Kidney epithelial cell (primary cell): ENCODE results near the gene APOD. TPM values are rescaled to one million over a fixed set of nuclear protein-coding genes. Genes with fewer than 3 reads are reported as not detected.

Experiments
- DNase-seq: peaks from one replicate; pipeline ENCODE4 v3.0.0-alpha.2; 2010; ENCODE audit warnings: low read depth
- H3K27me3 ChIP-seq: 2 replicates; pipeline ENCODE4 v1.6.0; 2011; ENCODE audit warnings: low read length; ENCODE audit not compliant: control insufficient read depth, insufficient read depth
- H3K36me3 ChIP-seq: 2 replicates; pipeline ENCODE4 v1.5.1; 2011; ENCODE audit warnings: low read length; ENCODE audit not compliant: control insufficient read depth, insufficient read depth
- H3K4me3 ChIP-seq: 2 replicates; pipeline ENCODE4 v1.5.1; 2011; ENCODE audit warnings: low read depth, mild to moderate bottlenecking, control low read depth, low read length
- CTCF ChIP-seq: IDR thresholded peaks from 2 replicates; pipeline ENCODE4 v1.5.1; 2011; ENCODE audit warnings: mild to moderate bottlenecking, moderate library complexity, low read length, control low read depth, inconsistent platforms; ENCODE audit not compliant: insufficient read depth, poor library complexity, severe bottlenecking
- total RNA-seq: library from RNA; depleted of rRNA; stranded (reverse); fragments of >200 nt; gene quantifications from 2 replicates; pipeline ENCODE4 v1.2.3, GENCODE V29; 2015

APOD gene
- total RNA-seq, 1 donor from 2014 or later = not detected

GRCh38 chr3:195587824-195588223 lies 4.1 kb upstream of the APOD start:
- Histone ChIP-seq H3K4me3 (no peak overlapping the region), H3K36me3 (no peaks in the 10 kb centered on the region), H3K27me3 (no peaks in the 10 kb centered on the region)
- no peak for TF ChIP-seq CTCF
- DNase-seq = no peak

GRCh38 chr3:195587406-195587805 lies 3.7 kb upstream of the APOD start:
- H3K27me3 ChIP-seq = no peaks in the 10 kb centered on the region
- H3K4me3 ChIP-seq = no peak overlapping the region
- TF ChIP-seq CTCF = no peak

GRCh38 chr3:195584543-195584870 lies 767 bp upstream of the APOD start:
- no peak for TF ChIP-seq CTCF
- Histone ChIP-seq H3K27me3 (no peaks in the 10 kb centered on the region), H3K36me3 (no peaks in the 10 kb centered on the region), H3K4me3 (no peak overlapping the region)
- no peak for DNase-seq

More at GRCh38 chr3:195587406-195587805, 3.7 kb upstream of the APOD start:
- no peak for DNase-seq
- no peaks in the 10 kb centered on the region for H3K36me3 ChIP-seq

- peaks cover 2% of the 10 kb centered on the region for H3K27me3 ChIP-seq
- no peak for TF ChIP-seq CTCF
- H3K4me3 ChIP-seq = no peak overlapping the region
- H3K36me3 ChIP-seq = no peaks in the 10 kb centered on the region
- no peak for DNase-seq
Measured at GRCh38 chr3:195582947-195583346, 793 bp downstream of the APOD start.

GRCh38 chr3:195580744-195581443 lies 2.8 kb downstream of the APOD start:
- DNase-seq = peak; percentile 7
- H3K36me3 ChIP-seq = no peaks in the 10 kb centered on the region
- TF ChIP-seq CTCF = no peak

GRCh38 chr3:195579281-195579680 lies 4.5 kb downstream of the APOD start:
- H3K36me3 ChIP-seq = no peaks in the 10 kb centered on the region
- TF ChIP-seq CTCF = no peak
- H3K4me3 ChIP-seq = no peak overlapping the region
- H3K27me3 ChIP-seq = peaks cover 2% of the 10 kb centered on the region
- DNase-seq = no peak

More at GRCh38 chr3:195580744-195581443, 2.8 kb downstream of the APOD start:
- H3K27me3 ChIP-seq = peaks cover 2% of the 10 kb centered on the region
- no peak overlapping the region for H3K4me3 ChIP-seq
